GM18868 (cell line): Measurements from ENCODE around the gene GABBR2.
"Not testable (repeated sequence)": the region's sequence is repeated elsewhere in the genome, so short reads cannot be mapped to it uniquely, and the experiment has no call there.

Experiments
- ATAC-seq: cut with Tn5 transposase; IDR thresholded peaks from one replicate; pipeline ENCODE4 v1.9.1; 2021; ENCODE audit warnings: mild to moderate bottlenecking, moderate library complexity; ENCODE audit not compliant: unreplicated experiment

GABBR2 gene

GRCh38 chr9:98280574-98280973 is 428.2 kb downstream of the GABBR2 start:
- ATAC-seq, result no peak

DNA sequence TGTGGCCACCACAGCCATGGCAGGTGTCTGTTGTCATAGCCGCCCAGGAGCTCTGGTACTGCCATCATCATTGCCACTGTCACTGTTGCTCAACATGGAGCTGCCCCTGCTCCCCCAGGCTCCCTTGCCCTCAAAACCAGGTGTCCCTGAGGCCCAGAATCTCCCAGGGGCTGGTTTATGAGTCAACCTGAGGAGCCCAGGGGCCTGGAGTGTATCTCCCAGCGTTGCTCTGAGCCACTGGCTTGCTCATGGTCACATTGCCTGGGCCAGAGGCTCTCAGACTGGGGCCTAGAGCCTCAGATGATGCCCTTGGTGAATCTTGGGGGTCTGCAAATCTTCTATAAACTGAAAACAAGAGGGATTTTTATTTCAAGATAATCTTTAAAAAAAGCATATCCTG is 428.6 kb downstream of the GABBR2 start:
- no peak for ATAC-seq

DNA sequence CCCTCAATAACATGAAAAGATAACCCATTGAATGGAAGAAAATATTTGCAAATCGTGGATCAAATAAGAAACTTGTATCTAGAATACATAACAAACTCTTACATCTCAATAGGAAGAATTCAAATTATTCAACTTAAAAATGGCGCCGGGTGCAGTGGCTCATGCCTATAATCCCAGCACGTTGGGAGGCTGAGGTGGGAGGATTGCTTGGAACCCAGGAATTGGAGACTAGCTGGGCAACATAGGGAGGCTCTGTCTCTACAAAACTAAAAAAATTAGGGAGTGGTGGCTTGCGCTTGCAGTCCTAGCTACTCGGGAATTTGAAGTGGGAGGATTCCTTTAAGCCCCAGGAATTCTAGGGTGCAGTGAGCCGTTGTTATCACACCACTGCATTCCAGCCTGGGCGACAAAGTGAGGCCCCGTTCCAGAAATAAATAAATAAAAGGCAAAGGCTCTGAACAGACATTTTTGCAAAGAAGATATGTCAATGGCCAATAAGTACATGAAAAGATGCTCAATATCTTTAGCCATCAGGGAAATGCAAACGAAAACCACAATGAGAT is 431.7 kb downstream of the GABBR2 start:
- no peak for ATAC-seq

DNA sequence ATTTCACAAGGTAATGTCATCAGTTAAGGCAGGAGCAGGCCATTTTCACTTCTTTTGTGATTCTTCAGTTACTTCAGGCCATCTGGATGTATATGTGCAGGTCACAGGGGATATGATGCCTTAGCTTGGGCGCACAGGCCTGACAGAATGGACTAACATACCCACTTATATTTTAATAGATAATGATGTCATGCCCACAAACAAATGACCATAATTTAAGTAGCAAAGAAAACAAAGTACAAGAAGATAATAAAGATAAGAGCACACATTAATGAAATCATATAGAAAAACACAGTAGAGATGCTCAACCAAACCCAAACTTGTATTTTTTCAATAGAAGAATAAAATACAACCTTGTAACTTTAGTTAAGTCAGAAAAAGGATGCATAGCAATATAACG is 433.6 kb downstream of the GABBR2 start:
- no peak for ATAC-seq

DNA sequence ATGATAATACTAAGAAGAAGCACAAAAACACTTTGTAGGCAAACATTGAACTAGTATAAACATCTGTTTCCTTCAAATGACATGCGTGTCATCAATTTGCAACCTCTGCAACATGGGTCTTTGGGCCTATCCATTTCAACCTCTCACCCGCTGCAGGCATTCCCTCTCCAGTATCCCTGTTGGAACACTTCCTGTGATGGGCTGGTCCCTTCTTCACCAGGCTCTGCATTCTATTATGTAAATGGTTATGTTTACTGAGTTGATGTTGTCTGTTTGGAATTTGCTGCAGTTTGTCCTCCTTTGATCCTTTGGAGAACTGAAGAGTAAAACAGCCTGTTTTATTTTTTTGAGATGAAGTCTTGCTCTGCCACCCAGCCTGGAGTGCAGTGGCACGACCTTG is 436.7 kb downstream of the GABBR2 start:
- no peak for ATAC-seq

DNA sequence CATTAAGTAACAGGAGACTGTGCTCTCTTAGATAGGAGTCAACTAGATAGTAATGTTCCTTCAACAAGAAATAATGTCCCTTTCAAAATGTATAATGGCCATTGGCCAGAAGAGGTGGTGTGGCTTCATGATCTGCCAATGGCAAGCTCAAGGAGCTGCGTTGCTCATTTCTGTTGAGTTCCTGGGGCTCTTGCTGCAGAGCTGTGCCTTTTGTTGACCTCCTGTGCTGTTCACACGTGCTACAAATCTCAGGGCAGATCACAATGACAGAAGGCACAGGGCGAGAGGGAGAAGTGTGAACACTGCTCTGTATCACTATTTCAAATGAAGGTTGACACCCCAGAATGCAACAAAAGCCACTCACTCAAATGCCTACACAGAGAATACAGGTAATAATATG is 437.3 kb downstream of the GABBR2 start:
- ATAC-seq, result no peak

DNA sequence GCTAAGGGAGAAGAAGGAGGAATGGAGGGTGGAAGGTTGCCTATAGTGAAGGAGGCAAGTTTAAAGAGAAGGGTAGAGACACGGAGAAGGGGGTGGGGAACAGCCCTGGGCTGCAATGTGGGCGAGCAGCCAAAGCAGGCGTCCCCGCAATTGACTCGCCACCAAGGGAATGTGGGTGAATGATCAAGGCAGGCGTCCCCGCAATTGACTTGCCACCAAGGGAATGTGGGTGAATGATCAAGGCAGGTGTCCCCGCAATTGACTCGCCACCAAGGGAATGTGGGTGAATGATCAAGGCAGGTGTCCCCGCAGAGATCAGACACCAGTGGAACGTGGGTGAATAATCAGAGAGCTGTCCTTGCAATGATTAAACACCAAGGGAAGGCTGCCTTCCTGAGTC is 438.5 kb downstream of the GABBR2 start:
- not testable (repeated sequence) for ATAC-seq

GRCh38 chr9:98269652-98270051 is 439.1 kb downstream of the GABBR2 start:
- ATAC-seq, result not testable (repeated sequence)

DNA sequence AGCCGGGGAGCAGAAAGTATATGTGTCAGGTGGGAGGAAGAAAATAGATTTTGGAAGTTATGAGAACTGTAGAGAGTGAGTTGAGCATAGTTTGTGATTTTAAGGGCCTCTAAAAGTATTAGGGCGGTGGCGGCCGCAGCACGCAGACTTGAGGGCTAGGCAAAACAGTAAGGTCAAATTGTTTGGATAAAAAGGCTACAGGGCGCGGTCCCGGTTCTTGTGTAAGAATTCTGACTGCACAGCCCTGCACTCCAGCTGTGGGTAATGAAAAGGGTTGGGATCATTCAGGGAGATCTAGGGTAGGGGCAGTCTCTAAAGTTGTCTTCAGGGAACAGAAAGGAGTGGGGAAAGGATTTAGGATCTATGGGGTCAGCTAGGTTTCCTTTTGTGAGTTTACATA is 441.2 kb downstream of the GABBR2 start:
- not testable (repeated sequence) for ATAC-seq

DNA sequence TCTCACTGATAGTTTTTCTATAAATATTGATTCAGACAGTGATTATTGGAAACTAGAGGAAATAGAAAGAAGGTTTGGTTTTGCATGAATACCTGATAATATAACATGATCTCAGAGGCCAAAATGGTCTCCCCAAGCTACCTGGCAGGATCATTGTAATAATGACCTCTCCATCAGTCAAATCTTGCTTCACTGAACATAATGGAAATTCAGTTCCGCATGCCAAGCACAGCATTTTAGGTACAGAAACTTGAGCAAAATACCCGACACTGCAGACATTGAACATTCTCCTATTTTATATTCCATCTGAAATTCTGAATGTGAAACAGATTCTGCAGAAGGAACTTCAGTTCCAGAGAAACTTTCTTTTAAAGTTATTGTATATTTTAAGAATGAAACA is 444.2 kb downstream of the GABBR2 start:
- no peak for ATAC-seq

GRCh38 chr9:98263482-98264357 is 445.0 kb downstream of the GABBR2 start:
- ATAC-seq, result peak; percentile 87

DNA sequence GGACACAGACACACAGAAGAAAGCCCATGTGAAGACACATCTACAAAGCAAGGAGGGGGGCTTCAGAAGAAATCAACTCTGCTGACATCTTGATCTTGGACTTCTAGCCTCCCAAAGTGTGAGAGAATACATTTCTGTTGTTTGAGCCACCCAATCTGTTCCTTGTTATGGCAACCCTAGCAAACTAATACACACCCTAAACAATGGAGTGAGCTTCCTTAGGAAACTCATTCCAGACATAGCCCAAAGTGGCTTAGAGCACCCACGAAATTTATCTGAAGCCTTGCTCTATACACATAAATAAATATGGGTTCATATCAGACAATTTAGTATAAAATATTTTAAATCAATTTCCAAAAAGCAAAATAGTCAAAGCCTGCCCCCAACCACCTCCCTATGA is 445.7 kb downstream of the GABBR2 start:
- no peak for ATAC-seq

- no peak for ATAC-seq
Observed at GRCh38 chr9:98262056-98262455, 446.7 kb downstream of the GABBR2 start.

DNA sequence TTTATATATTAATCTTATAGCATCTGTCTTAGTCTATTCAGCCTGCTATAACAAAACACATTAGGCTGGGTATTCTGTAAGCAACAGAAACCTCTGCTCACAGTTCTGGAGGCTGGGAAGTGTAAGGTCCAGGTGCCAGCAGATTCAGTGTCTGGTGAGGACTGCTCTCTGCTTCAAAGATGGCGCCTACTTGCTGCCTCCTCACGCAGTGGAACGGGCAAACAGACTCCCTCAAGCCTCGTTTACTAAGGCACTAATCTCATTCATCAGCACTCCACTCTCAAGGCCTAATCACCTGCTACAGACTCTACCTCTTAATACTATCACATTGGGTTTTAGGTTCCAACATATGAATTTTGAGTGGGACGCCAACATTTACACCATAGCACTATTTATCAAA is 448.1 kb downstream of the GABBR2 start:
- ATAC-seq, result no peak

GRCh38 chr9:98259791-98260190 is 448.9 kb downstream of the GABBR2 start:
- ATAC-seq, result no peak

DNA sequence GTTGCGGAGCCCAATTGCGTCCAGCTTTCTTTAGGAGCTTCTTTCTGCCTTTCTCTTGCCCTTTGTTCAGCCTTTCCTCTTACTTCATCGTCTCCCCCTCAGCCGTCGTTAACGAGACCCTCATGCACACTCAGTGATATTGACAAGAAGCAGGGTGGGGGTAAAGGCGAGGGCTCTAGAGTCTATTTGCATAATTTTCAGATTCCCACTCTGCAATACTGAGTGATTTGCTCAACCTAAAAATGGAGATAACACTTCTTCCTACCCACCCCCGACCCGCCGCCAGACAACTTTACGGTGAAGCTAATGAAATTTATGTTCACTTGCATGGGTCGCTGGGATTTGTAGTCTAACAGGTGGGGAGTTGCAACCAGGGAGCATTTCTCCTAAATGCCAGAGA is 452.0 kb downstream of the GABBR2 start:
- no peak for ATAC-seq

DNA sequence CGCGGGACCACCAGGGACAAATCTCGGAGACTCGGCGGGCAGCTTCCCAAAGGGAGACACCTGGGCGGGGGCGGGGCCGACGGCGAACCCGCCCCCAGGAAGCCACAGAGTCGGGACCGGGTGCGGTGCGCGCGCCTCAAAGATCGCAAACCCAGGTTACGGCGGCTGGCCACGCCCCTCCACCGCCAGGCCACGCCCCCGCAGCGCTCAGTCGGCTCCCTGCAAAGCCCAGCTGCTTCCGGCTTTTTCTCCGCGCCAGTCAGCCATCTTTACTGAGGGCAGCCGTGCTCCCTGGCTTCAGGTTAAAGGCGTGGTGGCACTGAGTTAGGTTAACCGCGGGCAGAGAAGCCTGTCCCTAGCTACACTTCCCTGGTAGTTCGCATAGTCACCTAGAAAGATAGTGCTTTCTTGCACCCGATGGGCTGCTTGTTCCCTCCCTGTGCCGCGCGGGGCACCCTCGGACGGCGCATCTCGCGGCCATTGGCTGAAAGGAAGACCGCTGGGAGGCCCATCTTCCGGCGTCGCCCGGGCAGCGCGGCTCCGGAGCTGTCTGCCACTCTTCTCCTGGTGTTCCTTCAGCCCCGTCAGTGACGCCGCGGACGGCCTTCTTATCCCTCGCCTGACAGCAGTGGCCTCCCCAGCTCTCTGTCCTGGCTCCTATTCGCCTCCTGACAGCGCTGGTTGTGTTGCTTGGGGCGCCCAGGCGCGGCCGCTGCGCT is 453.0 kb downstream of the GABBR2 start, which contains the start of gene TBC1D2:
Gene TBC1D2 (minus strand): TSS at position 72 of the 719 bp plus-strand sequence. CDS start 108 bp downstream, outside the sequence.
- peak; percentile 86 for ATAC-seq

DNA sequence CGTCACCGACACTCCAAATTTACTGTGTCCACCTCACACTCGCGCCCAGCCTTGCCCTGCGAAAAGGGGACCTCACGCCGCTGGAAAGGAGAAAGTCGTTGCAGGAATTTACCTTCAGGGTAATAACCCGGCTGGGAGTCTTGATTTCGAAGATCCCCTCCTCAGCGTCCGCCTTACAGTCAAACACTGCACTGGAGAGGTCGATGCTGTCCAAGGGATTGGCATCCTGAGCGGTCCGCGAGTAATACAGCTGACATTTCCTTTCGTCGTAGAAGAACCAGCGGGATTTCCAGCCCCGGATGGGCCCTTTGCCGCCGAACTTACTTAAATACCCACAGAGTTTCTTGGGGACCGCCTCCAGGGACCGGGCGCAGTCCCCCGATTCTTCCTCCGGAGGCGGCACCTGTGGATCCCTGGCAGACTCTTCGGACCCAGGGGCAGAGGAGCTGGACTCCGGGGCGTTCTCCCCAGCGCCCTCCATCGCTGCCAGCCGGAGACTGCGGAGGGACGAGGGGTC is 453.6 kb downstream of the GABBR2 start:
- ATAC-seq, result peak; percentile 27

DNA sequence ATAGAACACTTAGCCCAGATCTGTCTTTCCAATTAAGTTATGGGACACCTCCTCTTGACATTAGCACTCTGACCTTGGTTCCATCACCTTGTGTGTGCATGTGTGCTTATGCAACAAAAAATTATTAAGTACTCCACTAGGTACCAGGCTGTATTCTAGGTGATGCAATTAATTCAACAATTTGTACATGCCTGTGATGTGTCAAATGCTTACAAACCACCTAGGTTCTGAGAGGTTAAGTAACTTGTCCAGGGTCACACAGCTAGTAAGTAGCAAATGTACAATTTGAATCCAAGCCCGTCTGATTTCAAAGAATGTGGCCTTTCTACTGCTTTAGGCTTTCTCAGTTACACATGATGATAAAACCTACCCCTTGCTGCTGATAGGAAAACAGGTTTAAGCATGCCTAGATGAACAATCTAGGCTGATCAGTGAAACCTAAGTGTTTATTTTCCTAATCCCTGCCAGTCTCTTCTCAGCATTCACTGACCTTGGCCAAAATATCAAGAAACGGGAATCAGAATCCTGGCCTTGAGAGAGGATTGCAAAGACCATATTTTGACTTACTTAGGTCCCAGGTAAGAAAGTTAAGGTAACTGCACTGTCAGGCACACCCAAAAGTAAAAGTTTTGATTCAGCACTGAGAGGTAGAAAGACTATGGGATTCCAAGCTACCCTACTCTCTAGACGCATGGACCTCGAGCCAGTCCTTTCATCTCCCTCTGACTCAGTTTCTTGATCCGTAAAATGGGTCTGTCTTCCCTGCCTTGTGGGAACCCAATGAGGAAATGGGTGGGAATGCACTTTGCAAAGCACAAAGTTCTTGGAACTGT is 454.3 kb downstream of the GABBR2 start:
- ATAC-seq, result no peak

GRCh38 chr9:98253565-98253964 is 455.2 kb downstream of the GABBR2 start:
- ATAC-seq, result no peak

DNA sequence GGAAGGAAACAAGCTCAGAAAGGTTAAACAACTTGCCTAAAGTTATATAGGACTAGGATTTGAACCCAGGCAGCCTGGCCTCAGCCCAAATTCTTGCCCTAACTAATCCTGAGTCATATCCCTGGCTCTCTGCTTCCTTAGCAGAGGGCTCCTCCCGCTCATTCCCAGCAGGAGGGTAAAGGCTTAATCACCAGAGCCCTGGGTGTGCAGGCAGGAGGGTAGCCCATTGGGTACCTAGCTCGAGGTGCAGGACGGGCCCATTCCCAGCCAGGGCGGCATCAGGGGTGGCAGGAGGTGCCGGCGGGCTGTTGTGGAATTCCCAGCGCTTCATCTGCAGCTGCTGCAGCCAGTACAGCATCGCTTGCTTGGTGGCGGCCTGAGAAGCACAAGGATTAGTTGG is 457.2 kb downstream of the GABBR2 start:
- ATAC-seq, result no peak
